Brain microvascular endothelial cell (primary cell): Measurements from ENCODE around the gene WDR86.

ENCODE experiments used
- DNase-seq: peaks from one replicate; pipeline ENCODE4 v3.0.0-alpha.2; 2020
- H3K27ac ChIP-seq: fragments of 250-450 bp; sonication (Bioruptor Pico); 2 replicates; pipeline ENCODE4 v1.5.1; 2020; ENCODE audit warnings: mild to moderate bottlenecking, moderate library complexity
- H3K27me3 ChIP-seq: fragments of 250-450 bp; sonication (Bioruptor Pico); replicated peaks from 2 replicates; pipeline ENCODE4 v1.5.1; 2020; ENCODE audit warnings: mild to moderate bottlenecking
- H3K36me3 ChIP-seq: fragments of 250-450 bp; sonication (Bioruptor Pico); replicated peaks from 2 replicates; pipeline ENCODE4 v1.5.1; 2020; ENCODE audit warnings: mild to moderate bottlenecking
- H3K4me3 ChIP-seq: 2 replicates; pipeline ENCODE4 v1.5.1; 2011; ENCODE audit warnings: low read depth, mild to moderate bottlenecking, control low read depth, low read length, moderate library complexity
- in situ Hi-C: cut with HindIII; loops from 2 replicates; pipeline ENCODE4 v1.10.0; 2017; ENCODE audit warnings: low sequenced_read_pairs, low pct_ligation_motif_present
- TF ChIP-seq, protein P1 (sequence below): IDR thresholded peaks from 2 replicates; pipeline ENCODE4 v1.5.1; 2011; ENCODE audit warnings: low read depth, mild to moderate bottlenecking, moderate library complexity, low read length, control low read depth, inconsistent platforms; ENCODE audit errors: missing control alignments

WDR86 gene

DNA sequence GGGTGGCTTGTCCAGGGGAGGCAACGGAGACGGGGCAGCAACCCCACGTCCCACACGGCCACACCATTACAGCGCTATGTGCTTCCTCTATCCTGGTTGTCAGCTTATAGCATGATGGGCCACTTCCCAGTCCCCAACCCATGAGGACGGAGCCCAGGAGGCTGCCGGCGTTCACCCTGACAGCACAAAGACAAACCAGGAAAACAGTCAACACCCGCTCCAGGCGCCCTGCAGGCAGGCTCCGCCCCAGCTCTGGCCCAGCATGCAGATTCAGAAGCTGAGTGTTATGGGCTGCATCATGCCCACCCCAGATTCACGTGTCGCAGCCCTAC is 14.8 kb downstream of the WDR86 start:
- Histone ChIP-seq H3K27me3 (peaks cover 4% of the 10 kb centered on the region), H3K4me3 (no peak overlapping the region), H3K27ac (no peak overlapping the region), H3K36me3 (no peaks in the 10 kb centered on the region)
- TF ChIP-seq, protein P1, sequence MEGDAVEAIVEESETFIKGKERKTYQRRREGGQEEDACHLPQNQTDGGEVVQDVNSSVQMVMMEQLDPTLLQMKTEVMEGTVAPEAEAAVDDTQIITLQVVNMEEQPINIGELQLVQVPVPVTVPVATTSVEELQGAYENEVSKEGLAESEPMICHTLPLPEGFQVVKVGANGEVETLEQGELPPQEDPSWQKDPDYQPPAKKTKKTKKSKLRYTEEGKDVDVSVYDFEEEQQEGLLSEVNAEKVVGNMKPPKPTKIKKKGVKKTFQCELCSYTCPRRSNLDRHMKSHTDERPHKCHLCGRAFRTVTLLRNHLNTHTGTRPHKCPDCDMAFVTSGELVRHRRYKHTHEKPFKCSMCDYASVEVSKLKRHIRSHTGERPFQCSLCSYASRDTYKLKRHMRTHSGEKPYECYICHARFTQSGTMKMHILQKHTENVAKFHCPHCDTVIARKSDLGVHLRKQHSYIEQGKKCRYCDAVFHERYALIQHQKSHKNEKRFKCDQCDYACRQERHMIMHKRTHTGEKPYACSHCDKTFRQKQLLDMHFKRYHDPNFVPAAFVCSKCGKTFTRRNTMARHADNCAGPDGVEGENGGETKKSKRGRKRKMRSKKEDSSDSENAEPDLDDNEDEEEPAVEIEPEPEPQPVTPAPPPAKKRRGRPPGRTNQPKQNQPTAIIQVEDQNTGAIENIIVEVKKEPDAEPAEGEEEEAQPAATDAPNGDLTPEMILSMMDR, result no peak
- DNase-seq, result no peak
- in situ Hi-C loops, result no loop called here

DNA sequence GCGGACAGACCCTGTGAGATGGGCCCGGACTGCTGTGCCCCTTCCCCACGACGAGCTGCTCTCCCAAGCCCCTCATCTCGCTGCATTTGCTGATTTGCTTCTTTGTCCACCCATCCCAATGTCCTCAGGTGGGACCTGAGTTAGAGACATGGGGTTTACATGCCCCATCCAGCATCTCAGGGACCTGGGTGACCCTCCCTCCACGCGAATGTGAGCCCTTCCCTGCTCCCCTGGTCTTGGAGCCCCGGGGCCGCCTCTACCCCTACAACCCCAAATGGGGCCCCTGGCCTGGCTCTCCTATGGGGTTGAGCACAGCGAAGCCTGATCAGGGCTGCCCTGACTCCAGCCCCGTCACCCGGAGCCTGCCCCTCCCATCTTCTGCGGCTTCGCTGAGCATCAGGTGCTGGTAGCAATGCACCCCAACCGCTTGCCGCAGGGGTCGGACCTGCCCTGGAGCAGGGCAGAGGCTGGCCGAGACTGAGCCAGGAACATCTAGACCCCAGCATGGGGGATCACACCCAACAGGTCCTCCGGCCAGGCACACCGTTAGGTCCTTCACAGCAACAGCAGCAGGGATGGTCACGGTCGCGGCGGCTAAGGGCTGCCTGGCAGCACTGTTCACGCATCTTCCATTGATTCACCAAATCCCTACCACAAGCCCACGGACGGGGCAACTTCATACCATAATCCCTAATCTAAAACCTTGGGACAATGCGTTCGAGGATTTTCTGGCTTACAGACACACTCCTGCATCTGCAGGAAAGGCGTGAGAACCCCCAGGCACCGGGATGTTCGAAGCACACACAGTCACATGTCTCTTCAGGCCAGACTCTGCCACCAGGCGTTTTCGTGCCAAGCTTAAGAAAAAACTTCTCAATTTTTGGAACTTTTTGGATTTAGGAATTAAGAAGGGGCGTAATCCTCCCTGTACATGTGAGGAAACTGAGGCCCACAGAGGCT is 15.5 kb downstream of the WDR86 start:
- Histone ChIP-seq H3K4me3 (no peak overlapping the region), H3K36me3 (no peaks in the 10 kb centered on the region), H3K27ac (no peak overlapping the region), H3K27me3 (peaks cover 2% of the 10 kb centered on the region)
- in situ Hi-C loops, result no loop called here
- no peak for DNase-seq
- TF ChIP-seq, protein P1, result no peak

DNA sequence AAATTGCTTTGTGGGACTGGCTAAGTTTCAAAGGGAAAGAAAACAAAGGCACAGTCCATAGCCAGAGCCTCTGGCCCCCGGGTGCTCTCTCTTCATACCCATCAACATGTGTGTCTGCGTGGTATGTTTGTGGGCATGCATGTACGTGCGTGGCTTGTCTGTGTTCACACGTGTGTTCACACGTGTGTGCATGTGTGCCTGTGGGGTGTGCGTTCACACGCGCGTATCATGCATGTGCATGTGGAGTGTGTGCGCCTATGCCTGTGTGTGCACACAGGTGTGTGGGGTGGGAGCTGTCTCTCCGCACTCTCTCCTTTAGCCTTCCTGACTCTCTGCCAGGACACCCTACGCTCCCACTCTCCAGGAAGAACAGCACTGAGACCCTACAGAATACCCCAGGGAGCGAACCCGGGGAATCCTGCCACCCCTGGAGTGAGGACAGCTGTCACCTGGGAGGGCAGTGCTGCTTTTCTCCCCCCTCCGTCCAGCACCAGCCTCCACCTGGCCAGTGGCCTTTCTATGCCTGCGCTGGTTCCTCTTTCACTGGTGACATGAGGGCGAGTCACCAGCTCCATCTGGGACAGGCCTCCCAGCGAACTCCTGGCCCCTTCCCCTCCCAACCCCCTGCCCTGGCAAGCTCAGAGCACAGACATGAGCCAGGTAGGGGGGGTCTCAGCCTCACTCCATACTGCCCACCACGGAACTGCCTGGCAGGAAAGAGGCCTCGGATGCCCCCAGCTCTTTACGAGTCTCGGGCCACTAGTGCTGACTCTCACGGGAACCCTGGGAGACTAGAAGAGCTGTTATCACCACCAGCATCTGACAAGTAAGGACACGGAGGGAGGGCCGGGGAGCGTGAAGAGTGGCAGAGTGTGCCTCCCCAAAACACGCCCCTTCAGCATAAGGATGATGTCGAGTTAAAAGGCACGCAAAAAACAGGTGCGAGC is 16.5 kb downstream of the WDR86 start:
- TF ChIP-seq, protein P1, result no peak
- Histone ChIP-seq H3K4me3 (no peak overlapping the region), H3K36me3 (no peaks in the 10 kb centered on the region), H3K27ac (no peak overlapping the region), H3K27me3 (no peaks in the 10 kb centered on the region)
- DNase-seq, result no peak
- in situ Hi-C loops, result no loop called here

DNA sequence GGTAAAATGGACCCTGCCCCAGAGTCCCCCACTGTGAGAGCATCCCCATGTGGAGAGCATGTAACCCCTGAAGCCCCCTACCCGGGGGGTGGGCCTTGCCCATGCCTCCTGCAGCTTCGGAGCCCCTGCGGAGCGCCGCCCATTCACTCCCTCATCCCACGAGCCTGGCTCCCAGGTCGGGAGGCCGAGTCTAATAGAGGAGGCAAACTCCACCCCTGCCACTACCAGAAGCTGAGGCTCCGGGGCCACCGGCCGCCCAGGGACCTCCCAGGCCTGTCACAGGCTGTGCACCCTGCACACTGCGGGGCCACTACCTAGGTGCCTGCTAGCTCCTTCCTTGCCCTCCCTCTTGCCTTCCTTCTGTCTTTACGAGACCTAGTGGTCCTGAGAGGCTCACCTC is 17.4 kb downstream of the WDR86 start:
- in situ Hi-C loops, result no loop called here
- TF ChIP-seq, protein P1, result no peak

DNA sequence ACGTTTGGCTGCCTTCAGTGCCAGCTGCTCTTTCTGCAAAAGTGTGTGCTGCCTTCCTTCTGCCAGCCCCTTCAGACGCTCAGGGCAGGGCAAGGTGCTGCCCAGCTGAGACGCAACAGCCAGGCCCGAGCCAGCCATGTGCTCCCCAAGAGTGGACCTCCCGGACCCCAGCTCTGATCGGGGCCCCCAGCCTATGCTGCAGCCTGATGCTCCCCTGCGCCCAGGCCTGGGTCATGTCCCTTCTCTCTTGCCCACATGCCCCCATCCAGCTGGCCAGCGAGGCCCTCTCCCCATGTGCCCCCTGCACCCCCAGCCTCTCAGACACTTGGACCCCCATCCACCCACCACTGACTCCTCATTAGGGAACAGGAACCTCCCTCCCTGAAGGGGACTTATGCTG is 17.8 kb downstream of the WDR86 start:
- DNase-seq, result no peak
- in situ Hi-C loops, result no loop called here
- H3K4me3 ChIP-seq, result no peak overlapping the region
- H3K36me3 ChIP-seq, result no peaks in the 10 kb centered on the region
- TF ChIP-seq, protein P1, result no peak
- no peak overlapping the region for H3K27ac ChIP-seq
- H3K27me3 ChIP-seq, result no peaks in the 10 kb centered on the region

More for the DNA sequence above, 17.4 kb downstream of the WDR86 start:
- Histone ChIP-seq H3K4me3 (no peak overlapping the region), H3K27me3 (no peaks in the 10 kb centered on the region), H3K27ac (no peak overlapping the region), H3K36me3 (no peaks in the 10 kb centered on the region)
- DNase-seq, result no peak
